GM21367 (cell line): ENCODE results near the gene F12.

Source experiments
- ATAC-seq: cut with Tn5 transposase; IDR thresholded peaks from one replicate; pipeline ENCODE4 v1.9.1; 2021; ENCODE audit not compliant: unreplicated experiment

The F12 gene

GRCh38 chr5:177409043-177409801 lies at the start of gene F12:
TSS of gene F12 (minus strand) at chr5:177409564. CDS start at chr5:177409527, 37 bp downstream.
- ATAC-seq = no peak

GRCh38 chr5:177458912-177459350 lies 49.6 kb upstream of the F12 start:
- ATAC-seq = no peak

GRCh38 chr5:177457852-177458681 lies 48.7 kb upstream of the F12 start:
- no peak for ATAC-seq

- ATAC-seq = peak; percentile 38
Observed at GRCh38 chr5:177456976-177457851, 47.9 kb upstream of the F12 start.

GRCh38 chr5:177456591-177456964 lies 47.2 kb upstream of the F12 start:
- no peak for ATAC-seq

GRCh38 chr5:177455661-177456590 lies 46.6 kb upstream of the F12 start:
- ATAC-seq = peak; percentile 0

GRCh38 chr5:177455036-177455660 lies 45.8 kb upstream of the F12 start:
- ATAC-seq = peak; percentile 36

GRCh38 chr5:177454397-177455035 lies 45.2 kb upstream of the F12 start:
- ATAC-seq = peak; percentile 39

- ATAC-seq = peak; percentile 2
Observed at GRCh38 chr5:177453852-177454396, 44.6 kb upstream of the F12 start.

- ATAC-seq = no peak
Observed at GRCh38 chr5:177452688-177453638, 43.6 kb upstream of the F12 start.

- no peak for ATAC-seq
Observed at GRCh38 chr5:177450667-177451424, 41.5 kb upstream of the F12 start.

GRCh38 chr5:177449140-177450061 lies 40.0 kb upstream of the F12 start:
- ATAC-seq = no peak

- ATAC-seq = no peak
Observed at GRCh38 chr5:177448244-177448950, 39.0 kb upstream of the F12 start.

GRCh38 chr5:177447611-177448243 lies 38.4 kb upstream of the F12 start:
- ATAC-seq = no peak
